PC-9 (cell line): Measurements from ENCODE around the gene TRAF6.

Experiments
- CTCF ChIP-seq: fragments of 200-600 bp; sonication (generic); conservative IDR thresholded peaks from 2 replicates; pipeline ENCODE4 v1.6.1; 2017; ENCODE audit warnings: mixed run types, antibody characterized with exemption, mild to moderate bottlenecking, moderate library complexity
- EZH2 ChIP-seq: fragments of 200-600 bp; sonication (generic); IDR thresholded peaks from 2 replicates; pipeline ENCODE4 v1.8.0; 2017; ENCODE audit warnings: antibody characterized with exemption, low read depth

- no peak for TF ChIP-seq CTCF
- TF ChIP-seq EZH2, result no peak
Observed at GRCh38 chr11:36449561-36450096, 60.4 kb downstream of the TRAF6 start.
